NCI-H460 (cell line): Measurements from ENCODE around the gene TMA7. TPM values are rescaled to one million over a fixed set of nuclear protein-coding genes. Genes with fewer than 3 reads are reported as not detected.
"Not testable (repeated sequence)": the region's sequence is repeated elsewhere in the genome, so short reads cannot be mapped to it uniquely, and the experiment has no call there.

Experiments used
- DNase-seq: peaks from one replicate; pipeline ENCODE4 v3.0.0-alpha.2; 2016; ENCODE audit warnings: low read depth; ENCODE audit errors: extremely low read depth
- total RNA-seq: library from RNA; depleted of rRNA; stranded (reverse); fragments of >200 nt; shearing (Covaris generic); gene quantifications from 2 replicates; pipeline ENCODE4 v1.2.3, GENCODE V29; 2014

TMA7 gene
- total RNA-seq, 1 experiment from 2014 or later: 392 TPM

GRCh38 chr3:48465531-48466378 is 25.7 kb downstream of the TMA7 start:
- peak; percentile 98 for DNase-seq

DNA sequence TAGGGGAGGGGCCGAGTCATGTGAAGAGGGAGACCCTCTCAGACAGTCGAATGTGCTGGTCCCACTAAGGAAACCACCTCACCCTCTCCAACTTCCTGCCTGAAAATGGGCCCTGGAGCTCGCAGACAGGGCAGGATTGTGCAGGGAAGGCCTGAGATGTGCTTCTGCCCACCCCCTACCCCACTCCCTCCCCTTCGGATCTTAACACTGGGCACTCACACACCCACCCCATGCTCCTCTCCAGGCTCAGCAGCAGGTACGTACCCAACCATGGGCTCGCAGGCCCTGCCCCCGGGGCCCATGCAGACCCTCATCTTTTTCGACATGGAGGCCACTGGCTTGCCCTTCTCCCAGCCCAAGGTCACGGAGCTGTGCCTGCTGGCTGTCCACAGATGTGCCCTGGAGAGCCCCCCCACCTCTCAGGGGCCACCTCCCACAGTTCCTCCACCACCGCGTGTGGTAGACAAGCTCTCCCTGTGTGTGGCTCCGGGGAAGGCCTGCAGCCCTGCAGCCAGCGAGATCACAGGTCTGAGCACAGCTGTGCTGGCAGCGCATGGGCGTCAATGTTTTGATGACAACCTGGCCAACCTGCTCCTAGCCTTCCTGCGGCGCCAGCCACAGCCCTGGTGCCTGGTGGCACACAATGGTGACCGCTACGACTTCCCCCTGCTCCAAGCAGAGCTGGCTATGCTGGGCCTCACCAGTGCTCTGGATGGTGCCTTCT is 26.5 kb downstream of the TMA7 start:
- no peak for DNase-seq

DNA sequence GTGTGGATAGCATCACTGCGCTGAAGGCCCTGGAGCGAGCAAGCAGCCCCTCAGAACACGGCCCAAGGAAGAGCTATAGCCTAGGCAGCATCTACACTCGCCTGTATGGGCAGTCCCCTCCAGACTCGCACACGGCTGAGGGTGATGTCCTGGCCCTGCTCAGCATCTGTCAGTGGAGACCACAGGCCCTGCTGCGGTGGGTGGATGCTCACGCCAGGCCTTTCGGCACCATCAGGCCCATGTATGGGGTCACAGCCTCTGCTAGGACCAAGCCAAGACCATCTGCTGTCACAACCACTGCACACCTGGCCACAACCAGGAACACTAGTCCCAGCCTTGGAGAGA is 27.0 kb downstream of the TMA7 start:
- no peak for DNase-seq

- no peak for DNase-seq
Measured at GRCh38 chr3:48467473-48468267, 27.6 kb downstream of the TMA7 start.

GRCh38 chr3:48468329-48468731 is 28.3 kb downstream of the TMA7 start:
- no peak for DNase-seq

GRCh38 chr3:48469046-48469915 is 29.2 kb downstream of the TMA7 start:
- DNase-seq: no peak

DNA sequence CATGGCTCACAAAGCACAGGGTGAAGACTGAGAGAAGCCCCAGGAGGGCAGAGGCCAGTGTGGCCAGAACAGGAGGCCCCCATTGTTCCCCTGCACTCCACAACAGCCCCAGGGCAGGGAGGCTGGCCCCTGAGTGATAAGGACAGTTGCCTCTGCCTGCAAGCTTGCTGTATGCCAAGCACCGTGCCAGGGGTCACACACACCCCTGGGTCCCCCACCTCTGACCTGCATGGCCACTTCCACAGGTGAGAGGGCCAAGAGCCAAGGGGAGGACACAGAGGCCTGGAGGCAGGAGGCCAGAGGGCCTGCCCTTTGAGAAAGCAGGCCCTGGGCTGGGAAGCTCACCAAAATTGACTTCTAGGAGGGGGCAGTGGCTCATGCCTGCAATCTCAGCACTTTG is 30.2 kb downstream of the TMA7 start:
- no peak for DNase-seq

DNA sequence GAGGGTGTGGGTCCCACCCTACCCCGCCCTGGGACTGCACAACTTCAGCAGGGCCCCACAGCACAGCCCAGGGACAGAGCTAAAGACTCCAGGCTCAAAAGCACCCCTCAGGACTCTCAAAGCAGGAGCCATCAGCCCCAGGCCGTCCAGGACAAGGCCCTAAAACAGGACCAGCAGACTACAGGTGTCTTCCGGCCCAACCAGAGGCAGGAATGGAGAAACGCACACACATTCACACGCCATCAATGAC is 32.5 kb downstream of the TMA7 start:
- DNase-seq: no peak

DNA sequence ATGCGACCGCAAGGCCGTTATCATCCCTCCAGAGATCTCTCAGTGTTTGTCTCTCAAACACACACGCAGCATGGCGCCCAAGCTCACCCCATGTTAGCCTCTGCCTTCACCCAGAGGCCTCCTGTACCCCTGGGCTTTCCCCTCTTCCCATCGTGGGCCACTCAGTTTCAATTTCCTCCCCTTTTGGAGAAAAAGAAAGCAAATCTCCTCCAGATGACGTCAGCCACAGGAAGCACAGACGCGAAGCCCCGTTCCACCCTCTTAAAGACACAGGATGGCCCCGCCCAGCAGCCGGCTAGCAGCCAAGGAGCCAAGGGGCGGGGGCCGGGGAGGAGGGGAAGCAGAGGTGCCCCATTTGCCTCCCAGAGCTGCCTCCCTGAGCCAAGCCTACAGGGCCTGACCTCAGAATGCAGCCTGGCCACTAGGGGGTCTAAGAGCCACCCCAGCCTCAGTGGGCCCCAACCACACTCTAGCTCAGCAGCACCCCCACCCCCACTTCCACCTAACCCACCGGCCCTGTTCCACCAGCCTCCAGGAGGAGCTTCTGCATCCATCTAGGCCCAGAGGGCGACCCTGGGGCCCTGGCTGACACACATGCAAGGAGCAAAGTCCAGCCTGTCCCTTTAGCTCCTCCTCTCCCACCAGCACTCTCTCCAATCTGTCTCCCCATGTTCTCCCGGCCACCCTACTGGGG is 33.0 kb downstream of the TMA7 start:
- peak; percentile 82 for DNase-seq

DNA sequence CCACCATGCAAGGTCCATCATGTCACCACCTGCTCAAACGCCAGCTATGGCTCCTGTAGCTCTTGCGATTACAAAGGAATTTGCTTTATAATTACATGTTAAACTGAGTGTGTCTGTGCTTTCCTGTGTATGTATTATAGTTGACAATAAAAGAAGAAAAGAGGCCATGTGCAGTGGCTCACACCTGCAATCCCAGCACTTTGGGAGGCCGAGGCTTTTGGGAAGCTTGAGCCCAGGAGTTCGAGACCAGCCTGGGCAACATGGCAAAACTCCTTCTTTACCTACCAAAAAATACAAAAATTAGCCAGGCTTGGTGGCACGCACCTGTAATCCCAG is 33.5 kb downstream of the TMA7 start:
- DNase-seq: no peak

DNA sequence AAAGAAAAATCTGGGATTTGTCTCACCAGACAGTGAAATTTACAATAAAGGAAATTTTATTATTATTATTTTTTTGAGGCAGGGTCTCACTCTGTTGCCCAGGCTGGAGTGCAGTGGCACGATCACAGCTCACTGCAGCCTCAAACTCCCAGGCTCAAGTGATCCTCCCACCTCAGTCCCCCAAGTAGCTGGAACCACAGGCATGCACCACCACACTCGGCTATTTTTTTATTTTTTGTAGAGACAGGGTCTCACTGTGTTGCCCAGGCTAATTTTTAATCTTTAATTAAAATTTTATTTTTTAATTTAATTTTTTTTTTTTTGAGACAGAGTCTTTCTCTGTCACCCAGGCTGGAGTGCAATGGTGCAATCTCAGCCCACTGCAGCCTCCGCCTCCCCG is 34.0 kb downstream of the TMA7 start:
- DNase-seq: not testable (repeated sequence)

DNA sequence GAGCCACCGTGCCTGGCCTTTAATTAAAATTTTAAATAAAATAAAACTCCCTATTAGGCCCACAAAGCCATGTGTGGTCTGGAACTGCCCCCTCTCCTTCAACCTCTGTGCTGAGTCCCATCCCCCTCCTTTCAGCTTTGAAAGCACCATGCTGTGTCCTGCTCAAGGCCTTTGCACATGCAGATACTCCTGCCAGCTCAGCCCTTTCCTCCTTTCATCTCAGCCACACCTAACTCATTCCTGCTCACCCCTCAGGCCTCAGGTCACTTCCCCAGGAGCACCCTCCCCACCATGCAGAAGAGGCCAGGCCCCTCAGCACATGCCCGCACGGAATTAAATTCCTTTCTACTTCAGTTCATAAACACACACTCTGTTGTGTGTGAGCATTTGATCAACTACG is 34.6 kb downstream of the TMA7 start:
- DNase-seq: no peak

DNA sequence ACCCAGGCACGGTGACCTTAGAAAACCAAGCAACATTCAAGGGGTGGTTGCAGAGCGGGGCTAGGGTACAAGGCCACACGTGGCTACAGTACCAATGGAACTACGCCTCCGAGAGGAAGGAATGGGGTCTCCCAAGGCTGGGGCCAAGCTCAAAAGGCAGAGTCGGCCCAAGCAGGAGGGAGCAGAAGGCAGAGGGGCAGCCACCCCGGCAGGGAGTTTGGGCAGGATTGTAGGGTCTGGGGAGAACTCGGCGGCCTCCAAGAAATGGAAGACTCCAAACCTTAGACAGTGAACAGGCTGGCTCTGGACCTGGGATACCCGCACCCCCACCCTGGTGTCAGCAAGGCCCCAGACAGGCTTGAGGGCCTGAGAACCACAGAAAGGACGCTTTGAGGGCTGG is 35.1 kb downstream of the TMA7 start:
- no peak for DNase-seq

- no peak for DNase-seq
Measured at GRCh38 chr3:48476426-48477053, 36.5 kb downstream of the TMA7 start.

DNA sequence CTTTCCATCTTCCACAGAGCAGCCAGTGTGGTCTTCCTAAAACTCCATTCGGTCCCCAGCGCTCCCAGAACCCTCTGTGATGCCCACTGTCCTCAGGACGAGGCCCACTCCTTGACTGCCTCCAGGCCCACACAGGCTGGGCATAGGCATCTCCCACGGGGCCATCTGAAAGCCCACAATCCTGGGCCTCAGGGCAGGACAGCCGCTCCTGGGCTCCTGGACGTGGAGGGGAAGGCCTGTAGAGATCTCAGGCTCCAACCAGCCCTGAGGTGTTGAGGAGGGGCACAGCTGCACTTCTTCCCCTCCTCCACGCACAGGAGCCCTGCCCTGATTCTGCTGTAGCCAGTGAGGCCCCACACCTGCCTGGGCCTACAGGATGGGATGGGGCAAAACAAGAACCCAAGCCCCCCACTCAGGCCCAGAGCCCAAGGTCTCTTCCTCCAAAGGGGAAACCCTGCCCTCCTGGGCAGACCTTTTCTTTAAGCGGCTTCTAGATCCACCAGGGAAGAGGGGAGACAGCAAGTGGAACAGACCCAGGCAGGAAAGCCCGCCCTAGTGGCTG is 38.0 kb downstream of the TMA7 start:
- DNase-seq: no peak

DNA sequence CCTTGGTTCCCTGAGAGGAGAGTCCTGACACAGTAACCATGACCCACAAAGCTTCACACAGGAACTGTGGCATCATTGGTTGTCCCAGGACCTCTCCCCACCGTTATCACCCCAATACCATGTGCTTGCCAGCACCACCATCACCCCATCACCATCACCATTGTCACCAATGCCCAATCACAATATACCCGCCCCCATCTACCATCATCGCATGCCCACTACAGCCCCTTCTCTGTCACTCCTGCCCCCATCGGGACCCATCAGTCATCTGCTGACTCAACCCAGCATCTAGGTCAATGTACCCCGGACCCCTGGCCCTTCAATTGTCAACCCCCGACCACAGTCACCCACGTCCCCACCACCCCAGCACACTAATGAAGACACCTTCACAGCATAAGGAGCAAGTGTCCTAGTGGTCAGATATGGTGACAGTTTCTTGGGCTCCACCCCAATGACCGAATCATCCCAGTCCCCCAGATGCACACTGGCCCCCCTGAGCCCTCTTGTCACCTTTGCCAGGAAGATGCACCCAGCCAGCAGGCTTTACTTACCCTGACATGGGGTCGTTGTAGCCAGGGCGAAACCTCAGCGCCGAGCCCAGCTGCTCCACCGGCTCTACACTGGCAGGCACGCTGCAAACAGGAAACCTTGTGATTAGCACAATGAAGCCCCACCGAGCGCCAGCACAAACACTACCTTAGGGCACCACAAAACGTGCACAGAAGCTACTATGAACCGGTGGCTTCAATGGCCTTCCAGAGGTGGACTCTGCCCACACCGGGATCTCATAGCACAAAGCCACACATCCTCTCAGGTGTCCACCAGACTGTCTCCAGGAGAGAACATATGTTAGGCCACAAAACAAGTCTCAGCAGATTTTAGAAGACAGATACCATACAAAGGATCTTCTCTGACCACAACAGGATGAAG is 38.8 kb downstream of the TMA7 start:
- no peak for DNase-seq

- not testable (repeated sequence) for DNase-seq
Measured at GRCh38 chr3:48480891-48481290, 40.8 kb downstream of the TMA7 start.

- not testable (repeated sequence) for DNase-seq
Measured at GRCh38 chr3:48482822-48483221, 42.8 kb downstream of the TMA7 start.
